SK-MEL-5 (cell line): Measurements from ENCODE around the gene NRG3. TPM values are rescaled to one million over a fixed set of nuclear protein-coding genes. Genes with fewer than 3 reads are reported as not detected.

ENCODE experiments used
- DNase-seq: peaks from one replicate; pipeline ENCODE4 v3.0.0-alpha.2; 2016; ENCODE audit warnings: low read depth, low spot score
- in situ Hi-C: cut with HindIII; loops from 2 replicates; pipeline ENCODE4 v1.10.0; 2016; ENCODE audit warnings: low sequenced_read_pairs, high pct_unique_total_duplicates, low pct_unique_long_range_greater_than_20kb
- total RNA-seq: library from RNA; depleted of rRNA; stranded (reverse); fragments of >200 nt; shearing (Covaris generic); gene quantifications from 2 replicates; pipeline ENCODE4 v1.2.3, GENCODE V29; 2014

The NRG3 gene
- total RNA-seq, 1 experiment from 2014 or later, result 4.6 TPM

DNA sequence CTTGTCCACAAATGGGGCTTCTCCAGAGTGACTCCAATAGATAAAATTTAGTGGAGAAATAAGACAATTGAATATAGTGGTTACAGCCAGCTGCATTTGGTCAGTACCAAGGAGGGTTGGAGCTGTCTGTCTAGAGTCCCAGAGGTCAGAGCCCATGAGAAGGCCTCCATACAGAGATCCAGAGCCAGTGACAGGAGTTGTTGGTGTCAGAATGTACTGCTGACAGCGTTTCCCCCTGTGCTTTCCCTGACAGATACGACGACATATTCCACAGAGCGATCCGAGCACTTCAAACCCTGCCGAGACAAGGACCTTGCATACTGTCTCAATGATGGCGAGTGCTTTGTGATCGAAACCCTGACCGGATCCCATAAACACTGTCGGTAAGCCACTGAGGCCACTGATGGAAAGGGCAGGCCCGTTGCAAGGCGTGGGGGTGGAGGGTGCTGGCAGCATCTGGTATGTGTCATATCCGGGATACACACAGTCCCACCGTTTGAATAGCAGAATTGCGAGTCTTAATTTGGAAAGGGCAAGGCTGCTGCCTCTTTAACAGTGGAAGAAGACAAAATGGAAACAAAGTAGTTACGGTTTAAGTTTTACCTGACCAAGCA is 483.6 kb downstream of the NRG3 start:
- in situ Hi-C loops, result no loop called here
- DNase-seq, result peak; percentile 19

DNA sequence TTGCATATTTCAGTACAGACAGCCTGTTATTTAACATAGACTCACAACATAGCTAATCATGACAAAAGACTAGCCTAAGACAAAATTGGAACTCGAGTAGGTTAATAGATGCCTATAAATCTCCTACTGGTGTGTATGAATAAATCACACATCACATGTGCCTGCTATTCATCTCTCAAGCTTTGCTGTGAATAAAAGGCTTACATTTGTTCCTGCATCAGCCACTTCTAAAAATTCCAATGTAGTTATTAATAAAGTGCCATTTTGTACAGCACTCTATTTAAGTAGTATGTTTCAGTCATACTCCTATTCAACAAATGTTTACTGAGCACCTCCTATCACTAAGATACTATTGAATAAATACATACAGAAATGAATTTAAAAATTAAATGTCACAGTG is 486.3 kb downstream of the NRG3 start:
- DNase-seq, result peak; percentile 4
- in situ Hi-C loops, result no loop called here

DNA sequence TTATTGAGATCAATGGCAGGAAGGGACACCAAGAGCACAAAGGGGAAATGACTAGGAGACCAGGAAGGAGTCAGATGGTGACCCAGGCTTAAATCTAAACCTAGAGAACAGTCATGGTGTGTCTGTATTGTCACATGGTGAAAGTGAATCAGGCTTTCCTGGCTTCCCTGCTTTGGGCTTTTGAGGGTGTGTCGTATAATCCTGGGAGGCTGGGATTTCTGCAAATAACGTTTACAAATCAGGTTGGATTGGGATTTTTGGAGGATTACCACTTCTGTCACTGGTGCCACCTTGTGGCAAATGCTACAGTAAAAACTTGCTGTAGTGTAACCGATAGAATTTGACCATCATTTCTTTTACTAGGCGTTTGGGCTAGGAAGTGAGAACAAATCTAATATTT is 502.6 kb downstream of the NRG3 start:
- in situ Hi-C loops, result no loop called here
- peak; percentile 53 for DNase-seq

DNA sequence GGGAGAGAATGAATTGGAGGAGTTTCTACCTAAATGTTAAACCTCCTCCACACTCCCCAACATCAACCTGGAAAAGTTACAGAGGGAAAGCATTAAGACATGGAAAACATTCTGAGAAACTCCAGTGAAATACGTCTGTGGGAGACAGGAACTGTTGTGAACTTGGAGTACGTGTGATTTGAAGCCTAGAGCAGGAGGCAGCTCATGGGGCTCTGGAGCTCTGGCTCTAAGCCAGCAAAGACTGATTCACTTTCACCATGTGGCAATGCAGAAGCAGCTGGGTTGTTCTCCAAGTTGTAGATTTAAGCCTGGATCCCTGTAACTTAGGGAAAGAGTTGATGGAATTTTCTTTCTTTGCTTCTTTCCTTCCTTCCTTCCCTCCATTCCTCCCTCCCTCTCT is 503.2 kb downstream of the NRG3 start:
- in situ Hi-C loops, result no loop called here

DNA sequence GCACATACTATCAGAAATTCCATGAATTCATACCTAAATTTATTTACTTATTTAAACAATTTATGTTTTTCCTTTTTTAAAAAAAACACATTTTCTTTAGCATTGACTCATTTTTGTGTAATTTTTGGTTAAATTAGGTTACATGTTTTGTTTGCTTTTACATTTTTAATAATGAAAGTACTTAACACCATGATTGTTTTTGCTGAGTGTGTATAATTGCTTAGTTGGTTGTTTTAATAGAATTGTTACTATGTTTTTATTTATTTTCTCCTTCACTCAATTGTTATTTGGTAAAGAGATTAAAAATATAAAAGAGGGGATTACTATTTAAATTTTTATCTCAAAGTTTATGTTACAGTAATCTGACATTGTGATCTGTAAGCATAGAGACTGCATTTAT is 508.4 kb downstream of the NRG3 start:
- in situ Hi-C loops, result no loop called here
- DNase-seq, result no peak

More for the DNA sequence above, 503.2 kb downstream of the NRG3 start:
- peak; percentile 57 for DNase-seq

DNA sequence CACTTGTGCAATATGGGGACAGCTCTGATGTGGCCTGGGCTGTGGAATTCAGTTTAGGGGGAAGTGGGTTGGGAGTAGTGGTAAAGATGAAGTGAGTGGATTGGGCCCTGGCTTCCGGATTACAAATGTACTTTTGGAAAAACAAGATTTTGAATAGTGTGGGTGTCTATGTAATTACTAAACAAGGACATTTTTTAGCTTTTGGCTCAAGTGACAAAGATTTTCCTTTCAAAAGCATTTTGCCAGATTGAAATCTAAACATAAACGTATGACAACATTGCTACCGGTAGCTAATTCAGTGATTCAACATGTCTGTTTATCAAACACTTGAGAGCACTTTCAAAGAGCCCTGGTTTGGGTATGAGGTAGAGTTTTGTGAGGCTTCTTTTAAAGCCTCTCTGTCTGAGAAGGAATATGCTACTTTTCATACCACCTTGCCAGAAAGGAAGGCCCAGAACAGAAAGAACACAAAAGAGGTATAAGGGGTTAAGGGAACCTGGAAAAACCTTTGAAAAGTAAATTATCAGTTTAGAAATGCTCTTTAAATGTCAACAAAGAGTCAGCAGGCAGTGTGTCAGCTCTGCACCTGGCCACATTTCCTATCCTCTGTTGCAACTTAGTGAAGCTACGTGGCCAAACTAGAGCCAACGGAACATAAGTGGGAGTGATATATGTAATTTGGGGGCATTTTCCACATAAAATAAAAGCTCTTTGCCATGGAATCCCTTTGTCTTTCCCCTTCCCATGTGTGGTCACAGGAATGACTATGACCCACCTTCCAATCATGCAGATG is 516.1 kb downstream of the NRG3 start:
- DNase-seq, result no peak
- in situ Hi-C loops, result no loop called here

DNA sequence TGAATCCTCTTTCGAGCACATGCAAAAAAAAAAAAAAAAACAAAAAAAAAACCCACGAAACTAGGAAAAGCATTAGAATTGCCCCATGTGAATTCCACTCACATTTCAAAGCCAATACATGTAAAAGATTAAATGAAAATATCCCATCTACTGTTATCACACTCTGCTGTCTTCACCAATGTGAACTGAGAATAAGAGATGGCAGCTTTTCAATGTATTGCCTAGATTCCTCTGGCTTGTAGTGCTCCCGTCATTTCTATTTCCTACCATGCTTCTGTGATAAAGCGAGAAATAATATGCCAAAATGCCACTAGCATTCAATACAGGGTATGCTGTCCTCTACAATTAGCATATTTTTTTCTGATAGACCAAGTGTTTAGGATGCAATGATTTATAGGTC is 517.0 kb downstream of the NRG3 start:
- in situ Hi-C loops, result no loop called here
- no peak for DNase-seq

DNA sequence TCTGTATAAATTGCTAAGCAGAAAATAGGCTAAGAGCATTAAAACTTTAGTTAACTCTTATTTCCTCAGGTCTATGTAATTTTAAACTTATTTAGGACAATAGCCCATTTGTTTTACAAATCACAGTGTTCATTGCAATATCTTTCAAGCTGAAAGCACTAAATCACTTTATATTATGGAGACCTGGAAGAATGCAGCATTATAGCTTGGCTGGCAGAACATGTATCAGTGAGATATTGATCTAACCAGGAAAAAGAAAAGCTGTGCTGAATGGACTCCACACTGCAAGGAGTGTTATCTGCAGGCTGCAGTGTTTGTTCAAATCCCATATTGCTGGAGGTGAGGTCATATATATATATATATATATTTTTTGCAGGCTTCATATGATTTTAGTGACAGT is 517.5 kb downstream of the NRG3 start:
- in situ Hi-C loops, result no loop called here
- no peak for DNase-seq

DNA sequence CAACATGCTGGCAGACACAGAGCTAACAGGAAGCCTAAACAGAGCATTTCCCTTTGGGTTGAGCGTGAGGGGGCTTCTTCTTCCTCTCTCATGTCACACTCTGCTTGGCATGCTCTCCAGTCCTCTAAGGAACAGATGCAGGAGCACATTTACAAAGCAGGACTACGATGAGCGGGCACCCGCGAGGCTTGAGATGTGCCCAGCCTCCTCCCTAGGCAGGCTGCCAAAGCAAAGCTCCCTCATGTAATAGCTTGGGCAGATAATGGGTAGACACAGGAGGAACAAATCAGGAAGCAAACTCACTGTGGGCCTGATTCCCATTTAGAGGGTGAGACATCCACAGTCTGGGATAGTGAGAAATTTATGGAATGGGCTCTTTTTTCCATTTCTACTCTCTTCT is 519.1 kb downstream of the NRG3 start:
- no peak for DNase-seq
- in situ Hi-C loops, result no loop called here

DNA sequence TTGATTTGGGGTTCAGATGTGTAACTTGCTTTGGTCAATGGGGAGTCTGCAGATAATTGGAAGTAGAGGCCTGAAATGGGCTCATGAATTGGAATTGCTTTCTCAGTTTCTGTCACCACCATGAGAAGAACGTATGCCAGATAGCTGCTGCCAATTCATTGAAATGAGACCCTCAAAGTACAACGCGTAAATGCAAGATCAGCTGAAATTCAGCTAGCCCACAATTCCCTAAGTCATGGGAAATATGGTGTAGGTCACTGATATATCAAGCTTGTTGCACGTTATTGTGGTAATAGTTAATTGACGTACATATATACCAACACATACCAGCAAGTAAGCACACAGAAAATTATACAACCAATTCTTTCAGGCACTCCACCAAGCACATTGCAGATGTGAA is 520.0 kb downstream of the NRG3 start:
- in situ Hi-C loops, result no loop called here
- no peak for DNase-seq

DNA sequence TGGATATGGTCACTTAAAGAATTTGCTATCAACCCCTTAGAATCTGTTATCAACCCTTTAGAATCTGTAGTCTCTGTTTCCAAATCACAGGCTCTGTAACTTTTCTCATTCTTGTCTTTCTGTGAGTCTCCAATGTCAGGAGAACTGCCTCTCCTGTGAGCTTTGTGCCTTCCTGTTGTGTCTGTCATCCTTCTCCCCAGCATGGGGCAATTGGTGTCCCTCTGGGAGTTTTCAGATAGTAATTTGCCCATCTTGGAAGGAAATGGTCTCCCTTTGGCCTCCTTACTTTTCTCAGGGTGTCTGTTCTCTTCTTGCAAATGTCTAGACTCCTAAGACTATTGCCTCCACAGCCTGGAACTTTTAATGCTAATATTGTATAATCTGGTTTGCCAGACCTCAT is 521.9 kb downstream of the NRG3 start:
- in situ Hi-C loops, result no loop called here

DNA sequence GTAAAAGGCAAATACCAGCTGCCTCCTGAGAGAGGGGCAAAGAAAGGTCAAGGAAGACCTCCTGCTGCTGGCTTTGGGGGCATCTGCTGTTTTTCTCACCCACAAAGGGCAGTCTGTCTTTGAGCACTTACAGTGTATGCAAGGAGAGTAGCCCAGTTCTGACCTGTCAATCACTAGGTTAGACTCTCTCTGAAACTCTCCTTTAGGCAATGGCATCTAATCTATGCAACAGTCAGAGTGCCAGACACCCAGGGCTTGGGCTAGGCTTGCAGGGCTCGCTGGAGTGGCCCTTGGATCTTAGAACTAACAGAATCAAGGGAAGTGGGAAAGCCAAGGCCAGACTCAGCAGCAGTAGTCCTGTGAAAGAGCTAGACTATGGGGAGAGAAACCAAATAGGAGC is 522.9 kb downstream of the NRG3 start:
- in situ Hi-C loops, result no loop called here
- peak; percentile 62 for DNase-seq

More for the DNA sequence above, 521.9 kb downstream of the NRG3 start:
- no peak for DNase-seq

DNA sequence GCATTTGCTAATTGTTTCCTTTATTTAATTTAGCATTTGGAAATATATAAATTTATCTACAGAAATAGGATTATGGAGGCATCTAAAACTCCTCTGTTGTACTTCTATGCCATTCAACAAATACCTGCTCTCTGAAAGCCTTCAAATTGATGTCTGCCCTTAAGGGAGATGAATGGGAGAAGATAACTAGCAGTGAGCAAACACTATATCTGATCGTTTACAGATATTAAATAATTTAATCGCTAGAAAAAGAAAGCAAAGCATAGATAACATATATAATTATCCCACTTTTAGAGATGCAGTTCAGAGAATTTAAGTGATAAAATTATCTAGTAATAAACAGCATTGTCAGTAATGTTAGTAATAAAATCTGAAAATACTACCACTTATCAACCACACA is 524.9 kb downstream of the NRG3 start:
- in situ Hi-C loops, result no loop called here
- no peak for DNase-seq

DNA sequence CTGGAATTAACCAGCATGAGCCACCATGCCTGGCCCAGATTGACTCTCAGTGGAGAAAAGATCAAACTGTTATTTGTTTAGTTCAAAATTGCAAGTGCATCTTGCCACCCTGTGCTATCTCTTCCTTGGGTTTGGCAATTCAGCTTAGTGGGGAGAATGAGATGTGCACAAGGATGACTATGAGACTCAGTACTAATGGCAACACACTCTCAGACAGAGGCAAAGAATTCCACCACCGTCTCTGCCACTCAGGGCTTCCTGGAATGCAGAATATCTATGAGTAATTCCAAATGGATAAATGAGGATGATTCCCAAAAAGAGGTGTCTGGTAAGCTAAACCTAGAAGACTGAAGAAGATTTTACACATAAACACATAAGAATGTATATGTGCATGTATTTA is 525.8 kb downstream of the NRG3 start:
- in situ Hi-C loops, result no loop called here
- no peak for DNase-seq

DNA sequence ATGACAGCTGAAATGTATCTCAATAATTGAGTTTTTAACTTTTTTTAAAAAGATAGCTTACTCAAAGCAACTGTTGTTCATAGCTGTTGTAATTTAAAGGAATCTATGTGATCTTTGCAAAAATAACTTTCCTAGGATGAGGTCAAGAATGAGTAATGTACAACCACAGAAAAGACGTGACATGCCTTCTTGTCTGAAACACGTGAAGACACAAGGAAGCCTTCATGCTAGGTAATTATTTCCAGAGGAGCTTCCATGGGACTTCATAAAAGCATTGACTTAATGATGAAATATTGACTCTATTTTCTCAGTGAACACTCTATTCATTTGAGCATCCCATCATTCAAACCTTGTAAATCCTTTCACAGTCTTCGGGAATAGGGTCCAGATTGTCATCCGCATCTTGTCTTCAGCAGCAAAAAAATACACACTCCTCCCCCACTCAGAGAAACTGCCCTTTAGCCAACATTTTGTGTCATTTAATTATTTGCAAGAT is 528.0 kb downstream of the NRG3 start:
- no peak for DNase-seq
- in situ Hi-C loops, result no loop called here

DNA sequence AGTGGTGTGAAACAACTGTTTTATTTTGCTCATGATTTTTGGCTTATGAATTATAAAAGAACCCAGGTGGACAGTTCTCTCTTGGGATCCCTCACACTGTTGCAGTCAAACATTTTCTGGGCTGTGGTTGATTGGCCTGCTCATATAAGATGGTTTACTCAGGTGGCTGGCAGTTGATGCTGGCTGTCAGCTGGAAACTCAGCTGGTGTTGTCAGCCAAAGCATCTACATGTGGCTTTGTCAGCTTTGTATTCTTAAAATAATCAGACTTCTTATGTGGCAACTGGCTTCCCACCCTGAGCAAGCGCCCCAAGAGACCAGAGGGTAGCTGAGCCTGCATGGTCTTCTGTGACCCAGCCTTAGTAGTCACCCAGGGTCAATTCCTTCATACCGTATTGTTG is 534.7 kb downstream of the NRG3 start:
- DNase-seq, result no peak
- in situ Hi-C loops, result no loop called here

DNA sequence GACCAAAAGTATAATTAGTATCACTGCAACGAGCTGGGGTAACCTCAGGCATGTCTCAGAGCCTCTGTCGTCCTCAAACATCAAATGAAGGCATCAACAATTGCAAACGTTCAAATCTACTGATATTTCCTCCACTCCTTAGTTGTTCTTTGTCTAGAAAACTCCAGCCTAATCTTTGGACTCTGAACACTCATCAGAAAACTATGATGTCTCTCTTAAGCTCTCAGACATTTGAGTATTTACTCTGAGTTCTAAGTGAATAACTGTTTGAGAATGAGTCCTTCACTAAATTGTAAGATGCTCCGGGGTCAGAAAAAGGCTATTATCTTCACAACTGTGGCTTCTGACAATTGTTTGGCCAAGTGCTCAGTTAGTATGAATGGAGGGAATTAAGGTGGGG is 536.4 kb downstream of the NRG3 start:
- in situ Hi-C loops, result no loop called here
- no peak for DNase-seq

DNA sequence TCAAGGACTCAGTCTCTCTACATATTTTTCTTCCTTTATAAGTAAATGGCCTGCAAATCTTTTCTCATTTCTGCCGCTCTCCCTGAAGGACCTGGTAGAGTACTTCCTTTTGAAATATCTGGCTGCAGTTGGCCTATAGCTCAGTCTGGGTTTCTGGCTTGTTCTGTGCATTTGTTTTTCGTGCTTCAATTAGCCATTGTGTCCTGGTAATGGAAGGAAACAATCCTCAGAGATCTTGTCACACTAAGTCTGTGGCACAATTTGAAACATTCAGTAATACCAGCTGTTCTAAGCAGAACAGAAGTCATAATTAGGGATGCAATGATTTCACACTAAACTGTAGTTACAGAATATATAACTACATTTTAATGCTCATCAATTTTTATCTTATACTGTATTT is 545.0 kb downstream of the NRG3 start:
- in situ Hi-C loops, result no loop called here

DNA sequence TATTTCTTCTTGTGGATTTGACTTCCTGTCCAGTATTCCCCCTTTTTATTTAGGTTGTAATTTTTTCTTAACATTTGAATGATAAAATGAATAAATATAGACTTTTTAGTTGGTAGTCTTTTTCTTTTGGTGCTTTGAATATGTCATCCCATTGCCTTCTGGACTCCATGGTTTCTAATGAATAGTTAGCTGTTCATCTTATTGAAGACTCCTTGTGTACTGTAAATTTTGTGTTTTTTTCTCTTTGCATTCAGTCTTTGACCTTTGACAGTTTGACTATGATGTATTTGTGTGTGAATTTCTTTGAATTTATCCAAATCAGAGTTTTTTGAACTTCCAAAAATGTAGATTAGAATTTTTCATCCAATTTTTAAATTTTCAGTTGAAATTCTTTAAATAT is 554.3 kb downstream of the NRG3 start:
- no peak for DNase-seq
- in situ Hi-C loops, result no loop called here

More for the DNA sequence above, 545.0 kb downstream of the NRG3 start:
- DNase-seq, result no peak
